ENCODE data around the gene TTC34. TPM values are rescaled to one million over a fixed set of nuclear protein-coding genes. Genes with fewer than 3 reads are reported as not detected.
"Not testable (repeated sequence)": the region's sequence is repeated elsewhere in the genome, so short reads cannot be mapped to it uniquely, and the experiment has no call there.

The TTC34 gene
- total RNA-seq, 1 donor from 2014 or later = 3.6 TPM

DNA sequence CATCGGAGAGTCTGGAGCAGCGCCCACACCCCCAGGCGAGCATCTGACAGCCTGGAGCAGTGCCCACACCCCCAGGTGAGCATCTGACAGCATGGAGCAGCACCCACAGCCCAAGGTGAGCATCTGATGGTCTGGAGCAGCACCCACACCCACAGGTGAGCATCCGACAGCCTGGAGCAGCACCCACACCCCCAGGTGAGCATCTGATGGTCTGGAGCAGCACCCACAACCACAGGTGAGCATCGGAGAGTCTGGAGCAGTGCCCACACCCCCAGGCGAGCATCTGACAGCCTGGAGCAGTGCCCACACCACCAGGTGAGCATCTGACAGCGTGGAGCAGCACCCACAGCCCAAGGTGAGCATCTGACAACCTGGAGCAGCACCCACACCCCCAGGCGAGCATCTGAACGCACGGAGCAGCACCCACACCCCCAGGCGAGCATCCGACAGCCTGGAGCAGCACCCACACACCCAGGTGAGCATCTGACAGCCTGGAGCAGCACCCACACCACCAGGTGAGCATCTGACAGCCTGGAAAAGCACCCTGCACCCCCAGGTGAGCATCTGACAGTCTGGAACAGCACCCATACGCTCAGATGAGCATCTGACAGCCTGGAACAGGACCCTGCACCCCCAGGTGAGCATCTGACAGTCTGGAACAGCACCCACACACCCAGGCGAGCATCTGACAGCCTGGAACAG, 147.6 kb downstream of the TTC34 start:
- not testable (repeated sequence) for H3K27me3 Mint-ChIP-seq (ENCODE audit: low read depth); DNase-seq (ENCODE audit: low spot score in 2 of 2, unreplicated experiment in 2 of 2); H3K4me3 Mint-ChIP-seq; H3K4me1 Mint-ChIP-seq; H3K36me3 Mint-ChIP-seq; H3K27ac Mint-ChIP-seq
- H3K9me3 Mint-ChIP-seq = peaks cover 24% of the 10 kb centered on the region

DNA sequence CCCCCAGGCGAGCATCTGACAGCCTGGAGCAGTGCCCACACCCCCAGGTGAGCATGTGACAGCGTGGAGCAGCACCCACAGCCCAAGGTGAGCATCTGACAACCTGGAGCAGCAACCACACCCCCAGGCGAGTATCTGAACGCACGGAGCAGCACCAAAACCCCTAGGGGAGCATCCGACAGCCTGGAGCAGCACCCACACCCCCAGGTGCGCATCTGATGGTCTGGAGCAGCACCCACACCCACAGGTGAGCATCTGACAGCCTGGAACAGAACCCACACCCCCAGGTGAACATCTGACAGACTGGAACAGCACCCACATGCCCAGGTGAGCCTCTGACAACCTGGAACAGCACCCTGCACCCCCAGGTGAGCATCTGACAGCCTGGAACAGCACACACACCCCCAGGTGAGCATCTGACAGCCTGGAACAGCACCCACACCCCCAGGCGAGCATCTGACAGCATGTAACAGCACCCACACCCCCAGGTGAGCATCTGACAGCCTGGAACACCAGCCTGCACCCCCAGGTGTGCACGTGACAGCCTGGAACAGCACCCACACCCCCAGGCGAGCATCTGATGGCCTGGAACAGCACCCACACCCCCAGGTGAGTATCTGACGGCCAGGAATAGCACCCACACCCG, 148.4 kb downstream of the TTC34 start:
- H3K9me3 Mint-ChIP-seq = peaks cover 26% of the 10 kb centered on the region
- not testable (repeated sequence) for H3K27me3 Mint-ChIP-seq (ENCODE audit: low read depth); H3K4me3 Mint-ChIP-seq; H3K36me3 Mint-ChIP-seq; DNase-seq (ENCODE audit: low spot score in 2 of 2, unreplicated experiment in 2 of 2); H3K27ac Mint-ChIP-seq; H3K4me1 Mint-ChIP-seq

DNA sequence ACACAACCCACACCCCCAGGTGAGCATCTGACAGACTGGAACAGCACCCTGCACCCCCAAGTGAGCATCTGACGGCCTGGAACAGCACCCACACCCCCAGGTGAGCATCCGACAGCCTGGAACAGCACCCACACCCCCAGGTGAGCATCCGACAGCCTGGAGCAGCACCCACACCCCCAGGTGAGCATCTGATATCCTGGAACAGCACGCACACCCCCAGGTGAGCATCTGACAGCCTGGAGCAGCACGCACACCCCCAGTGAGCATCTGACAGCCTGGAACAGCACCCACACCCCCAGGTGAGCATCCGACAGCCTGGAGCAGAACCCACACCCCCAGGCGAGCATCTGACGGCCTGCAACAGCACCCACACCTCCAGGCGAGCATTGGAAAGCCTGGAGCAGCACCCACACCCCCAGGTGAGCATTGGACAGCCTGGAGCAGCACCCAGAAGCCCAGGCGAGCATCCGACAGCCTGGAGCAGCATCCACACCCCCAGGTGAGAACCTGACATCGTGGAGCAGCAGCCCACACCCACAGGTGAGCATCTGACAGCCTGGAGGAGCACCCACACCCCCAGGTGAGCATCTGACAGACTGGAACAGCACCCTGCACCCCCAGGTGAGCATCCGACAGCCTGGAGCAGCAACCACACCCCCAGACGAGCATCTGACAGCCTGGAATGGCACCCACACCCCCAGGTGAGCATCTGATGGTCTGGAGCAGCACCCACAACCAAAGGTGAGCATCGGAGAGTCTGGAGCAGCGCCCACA, 149.2 kb downstream of the TTC34 start:
- DNase-seq (ENCODE audit: low spot score in 2 of 2, unreplicated experiment in 2 of 2); H3K27ac Mint-ChIP-seq; H3K4me1 Mint-ChIP-seq; H3K4me3 Mint-ChIP-seq; H3K27me3 Mint-ChIP-seq (ENCODE audit: low read depth): not testable (repeated sequence)
- Mint-ChIP-seq H3K9me3 (peaks cover 31% of the 10 kb centered on the region), H3K36me3 (peaks cover 14% of the 10 kb centered on the region)

DNA sequence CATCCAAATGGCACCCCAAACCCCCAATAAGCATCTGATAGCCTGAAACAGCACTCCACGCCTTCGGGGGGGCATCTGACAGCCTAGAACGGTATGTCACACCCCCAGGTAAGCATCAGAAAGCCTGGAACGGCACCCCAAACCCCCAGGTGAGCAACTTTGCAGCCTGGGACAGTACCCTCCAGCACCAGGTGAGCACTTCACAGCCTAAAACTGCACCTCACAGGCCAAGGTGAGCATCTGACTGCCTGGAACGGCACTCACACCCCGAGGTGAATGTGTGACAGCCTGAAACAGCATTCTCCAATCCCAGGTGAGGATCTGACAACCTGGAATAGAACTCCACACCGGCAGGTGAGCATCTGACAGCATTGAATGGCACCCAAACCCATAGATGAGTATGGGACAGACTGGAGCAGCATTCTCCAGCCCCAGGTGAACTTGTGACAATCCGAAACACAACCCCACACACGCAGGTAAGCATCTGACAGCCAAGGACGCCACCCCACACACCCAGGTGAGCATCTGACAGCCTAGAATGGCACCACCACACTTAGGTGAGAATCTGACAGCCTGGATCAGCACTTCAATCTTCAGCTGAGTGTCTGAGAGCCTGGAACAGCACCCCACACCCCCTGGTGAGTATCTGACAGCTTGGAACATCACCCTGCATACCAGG, 150.4 kb downstream of the TTC34 start:
- DNase-seq (ENCODE audit: low spot score in 2 of 2, unreplicated experiment in 2 of 2) = no peak
- no peak overlapping the region for H3K27ac Mint-ChIP-seq
- H3K4me3 Mint-ChIP-seq = no peak overlapping the region
- TF ChIP-seq, protein P1, sequence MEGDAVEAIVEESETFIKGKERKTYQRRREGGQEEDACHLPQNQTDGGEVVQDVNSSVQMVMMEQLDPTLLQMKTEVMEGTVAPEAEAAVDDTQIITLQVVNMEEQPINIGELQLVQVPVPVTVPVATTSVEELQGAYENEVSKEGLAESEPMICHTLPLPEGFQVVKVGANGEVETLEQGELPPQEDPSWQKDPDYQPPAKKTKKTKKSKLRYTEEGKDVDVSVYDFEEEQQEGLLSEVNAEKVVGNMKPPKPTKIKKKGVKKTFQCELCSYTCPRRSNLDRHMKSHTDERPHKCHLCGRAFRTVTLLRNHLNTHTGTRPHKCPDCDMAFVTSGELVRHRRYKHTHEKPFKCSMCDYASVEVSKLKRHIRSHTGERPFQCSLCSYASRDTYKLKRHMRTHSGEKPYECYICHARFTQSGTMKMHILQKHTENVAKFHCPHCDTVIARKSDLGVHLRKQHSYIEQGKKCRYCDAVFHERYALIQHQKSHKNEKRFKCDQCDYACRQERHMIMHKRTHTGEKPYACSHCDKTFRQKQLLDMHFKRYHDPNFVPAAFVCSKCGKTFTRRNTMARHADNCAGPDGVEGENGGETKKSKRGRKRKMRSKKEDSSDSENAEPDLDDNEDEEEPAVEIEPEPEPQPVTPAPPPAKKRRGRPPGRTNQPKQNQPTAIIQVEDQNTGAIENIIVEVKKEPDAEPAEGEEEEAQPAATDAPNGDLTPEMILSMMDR (IDR thresholded peaks at IDR 0.05; ENCODE audit: unreplicated experiment) = no peak
- no peaks in the 10 kb centered on the region for H3K27me3 Mint-ChIP-seq (ENCODE audit: low read depth)
- peaks cover 14% of the 10 kb centered on the region for H3K36me3 Mint-ChIP-seq
- H3K9me3 Mint-ChIP-seq = peaks cover 36% of the 10 kb centered on the region
- no peaks in the 10 kb centered on the region for H3K4me1 Mint-ChIP-seq

DNA sequence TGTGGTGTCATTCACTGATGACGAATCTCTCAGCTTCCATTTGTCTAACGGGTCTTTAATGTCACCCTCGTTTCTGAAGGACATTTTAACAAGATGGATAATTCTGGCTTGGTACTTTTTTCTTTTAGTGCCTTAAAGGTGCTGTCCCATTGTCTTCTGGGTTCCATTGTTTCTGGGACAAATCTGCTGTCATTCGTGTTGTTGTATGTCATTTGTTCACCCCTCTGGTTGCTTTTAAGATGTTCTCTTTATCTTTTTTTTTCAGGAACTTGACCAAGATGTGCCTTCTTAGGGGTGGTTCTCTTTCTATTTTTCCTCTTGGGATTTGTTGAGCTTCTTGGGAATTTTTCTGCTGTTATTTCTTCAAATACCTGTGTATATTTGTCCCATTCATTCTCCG, 154.7 kb downstream of the TTC34 start:
- Mint-ChIP-seq H3K4me3 (no peak overlapping the region), H3K27ac (no peak overlapping the region), H3K36me3 (peaks cover 5% of the 10 kb centered on the region), H3K27me3 (ENCODE audit: low read depth) (no peaks in the 10 kb centered on the region), H3K9me3 (peaks cover 18% of the 10 kb centered on the region), H3K4me1 (peaks cover 6% of the 10 kb centered on the region)
- TF ChIP-seq, protein P1 (IDR thresholded peaks at IDR 0.05; ENCODE audit: unreplicated experiment) = no peak
- no peak for DNase-seq (ENCODE audit: low spot score in 2 of 2, unreplicated experiment in 2 of 2)

DNA sequence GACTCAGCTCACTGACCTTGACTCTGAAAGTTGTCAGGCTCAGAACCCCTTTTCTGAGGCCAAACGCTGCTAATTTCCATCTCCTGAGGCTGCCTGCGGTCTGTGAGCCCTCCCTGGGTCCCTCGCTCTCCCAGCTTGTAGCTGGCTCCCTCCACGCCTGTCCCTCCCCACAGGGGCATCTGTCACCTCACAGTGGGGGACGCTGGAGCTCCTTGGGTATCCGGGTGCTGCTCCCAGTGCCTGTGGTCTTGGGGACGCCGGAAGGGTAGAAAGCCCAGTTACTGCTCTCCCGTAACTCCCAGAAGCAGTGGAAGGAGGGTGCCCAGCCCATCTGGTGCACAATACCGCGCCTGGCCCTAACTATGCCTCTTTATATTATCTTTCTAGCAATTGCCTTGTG, 155.7 kb downstream of the TTC34 start:
- TF ChIP-seq, protein P1 (IDR thresholded peaks at IDR 0.05; ENCODE audit: unreplicated experiment) = no peak
- Mint-ChIP-seq H3K36me3 (peaks cover 5% of the 10 kb centered on the region), H3K27ac (no peak overlapping the region), H3K9me3 (peaks cover 18% of the 10 kb centered on the region), H3K27me3 (ENCODE audit: low read depth) (no peaks in the 10 kb centered on the region), H3K4me3 (no peak overlapping the region), H3K4me1 (peaks cover 6% of the 10 kb centered on the region)
- DNase-seq (ENCODE audit: low spot score in 2 of 2, unreplicated experiment in 2 of 2) = no peak

Data from mesothelial cell of epicardium (in vitro differentiated cells).